Activated gamma-delta T cell treated with Interleukin-2 at 50 U/mL for 16 hours (primary cell): ENCODE measurements around the gene MKNK2.
A peak's percentile ranks its signal among the peaks of the same experiment; 100 is the strongest.
"Not testable (repeated sequence)": the region's sequence is repeated elsewhere in the genome, so short reads cannot be mapped to it uniquely, and the experiment has no call there.

Experiments used
- DNase-seq: peaks from one replicate; pipeline ENCODE4 v3.0.0-alpha.2; 2020

The MKNK2 gene

GRCh38 chr19:2042485-2043250 lies 8.4 kb downstream of the MKNK2 start:
- no peak for DNase-seq

- peak; percentile 99 for DNase-seq
Observed at GRCh38 chr19:2041683-2042484, 9.2 kb downstream of the MKNK2 start.

GRCh38 chr19:2041433-2041682 lies 9.7 kb downstream of the MKNK2 start:
- DNase-seq, result no peak

DNA sequence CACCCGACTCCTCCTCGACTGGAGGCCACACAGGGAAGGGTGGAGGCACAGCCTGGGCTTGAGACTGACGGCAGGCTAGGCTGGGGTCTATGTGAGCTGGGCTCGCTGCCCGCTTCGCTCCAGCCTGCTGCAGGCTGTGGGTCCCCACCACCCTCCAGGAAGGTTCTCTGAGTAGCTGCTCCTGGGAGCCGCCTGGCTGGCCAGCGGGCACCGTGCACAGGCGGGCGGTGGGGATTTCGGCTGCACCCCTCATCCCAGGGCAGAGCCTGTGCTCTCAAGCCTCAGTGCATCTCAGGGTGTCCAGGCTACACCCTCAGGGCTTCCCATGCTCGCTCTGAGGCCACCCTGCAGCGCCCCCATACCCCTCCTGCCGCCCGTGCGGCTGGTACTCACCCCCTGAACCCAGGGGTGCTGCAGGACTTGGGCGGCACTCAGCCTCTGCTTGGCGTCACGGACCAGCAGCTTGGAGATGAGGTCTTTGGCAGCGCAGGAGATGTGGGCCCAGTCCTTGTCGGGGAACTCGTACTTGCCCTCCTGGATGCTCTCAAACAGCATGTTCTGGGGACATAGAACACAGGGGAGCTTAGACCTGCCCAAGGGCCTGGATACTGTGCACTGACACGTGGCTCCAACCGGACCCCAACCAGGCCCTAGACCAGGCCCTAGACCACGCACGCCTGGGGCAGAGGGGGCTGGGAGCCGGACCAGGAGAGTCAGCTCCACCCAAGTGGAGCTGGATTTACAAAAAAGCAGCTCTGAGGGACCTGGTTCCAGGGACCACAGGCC lies 10.2 kb downstream of the MKNK2 start:
- no peak for DNase-seq

- DNase-seq, result no peak
Observed at GRCh38 chr19:2039959-2040646, 10.9 kb downstream of the MKNK2 start.

GRCh38 chr19:2039089-2039958 lies 11.7 kb downstream of the MKNK2 start:
- no peak for DNase-seq

DNA sequence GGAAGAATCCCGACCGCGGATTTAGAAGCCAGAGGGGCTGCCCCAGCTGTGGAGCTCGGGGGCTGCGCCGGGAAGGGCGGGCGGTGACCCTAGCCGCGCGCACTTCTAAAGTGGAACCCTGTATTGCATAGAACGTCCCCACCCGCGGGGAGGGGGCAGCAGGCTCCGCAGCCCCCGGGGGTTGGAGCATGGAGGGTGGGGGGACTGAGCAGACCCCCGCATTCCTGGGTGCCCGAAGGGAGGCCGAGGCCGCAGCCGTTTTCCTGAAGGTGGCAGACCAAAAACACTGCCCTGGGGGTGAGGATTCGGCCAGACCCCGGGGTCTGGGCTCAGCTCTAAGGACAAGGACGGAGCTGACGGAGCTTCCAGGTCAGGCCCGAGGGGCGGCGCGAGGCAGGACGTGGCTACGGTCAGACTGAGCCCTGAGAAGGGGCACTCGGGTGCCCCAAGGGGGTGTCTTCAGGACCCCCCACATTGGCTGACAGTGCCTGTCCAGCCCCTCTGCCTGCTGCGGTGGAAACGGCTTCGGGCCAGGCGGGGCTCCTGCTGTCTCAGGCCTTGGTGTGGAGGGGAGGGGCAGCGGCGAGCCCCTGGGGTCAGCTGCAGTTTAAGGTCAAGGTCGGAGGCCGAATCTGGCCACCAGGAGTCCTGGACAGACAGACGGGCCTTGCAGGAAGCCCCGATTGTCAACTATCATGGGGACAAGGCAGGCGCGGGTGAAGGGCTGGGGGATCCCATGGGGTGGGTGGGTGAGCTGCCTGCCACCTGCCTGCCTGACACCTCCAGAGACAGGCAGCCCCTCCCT lies 12.6 kb downstream of the MKNK2 start:
- no peak for DNase-seq

GRCh38 chr19:2037651-2038255 lies 13.3 kb downstream of the MKNK2 start:
- no peak for DNase-seq

DNA sequence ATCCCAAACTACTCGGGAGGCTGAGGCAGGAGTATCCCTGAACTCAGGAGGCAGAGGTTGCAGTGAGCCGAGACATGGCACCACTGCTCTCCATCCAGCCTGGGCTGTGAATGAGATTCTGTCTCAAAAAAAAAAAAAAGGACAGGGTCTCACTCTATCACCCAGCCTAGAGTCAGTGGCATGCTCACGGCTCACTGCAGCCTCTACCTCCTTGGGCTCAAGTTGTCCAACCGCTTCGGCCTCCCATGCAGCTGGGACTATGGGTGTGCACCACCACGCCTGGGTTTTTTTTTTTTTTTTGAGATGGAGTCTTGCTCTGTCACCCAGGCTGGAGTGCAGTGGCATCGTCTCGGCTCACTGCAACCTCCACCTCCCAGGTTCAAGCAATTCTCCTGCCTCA lies 14.6 kb downstream of the MKNK2 start:
- DNase-seq, result no peak

DNA sequence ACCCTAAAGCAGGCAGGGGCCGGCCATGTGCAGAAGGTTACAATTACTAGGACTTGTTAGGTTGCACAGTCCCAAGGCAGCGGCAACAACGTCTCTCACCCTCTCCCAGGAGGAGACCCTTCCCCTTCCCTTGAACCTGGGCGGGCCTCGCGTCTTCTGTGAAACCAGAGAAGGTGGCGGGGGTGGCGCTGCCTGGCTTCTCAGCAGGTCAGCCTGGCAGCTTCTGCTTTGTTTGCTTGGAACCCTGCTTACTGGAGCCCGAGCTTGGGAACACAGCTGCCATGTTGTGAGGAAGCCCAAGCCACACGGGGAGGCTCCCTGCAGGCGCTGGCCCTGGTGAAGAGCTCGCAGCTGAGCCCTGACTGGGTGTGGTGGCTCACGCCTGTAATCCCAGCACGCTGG lies 15.5 kb downstream of the MKNK2 start:
- no peak for DNase-seq

GRCh38 chr19:2034729-2035589 lies 16.1 kb downstream of the MKNK2 start:
- DNase-seq, result peak; percentile 44

DNA sequence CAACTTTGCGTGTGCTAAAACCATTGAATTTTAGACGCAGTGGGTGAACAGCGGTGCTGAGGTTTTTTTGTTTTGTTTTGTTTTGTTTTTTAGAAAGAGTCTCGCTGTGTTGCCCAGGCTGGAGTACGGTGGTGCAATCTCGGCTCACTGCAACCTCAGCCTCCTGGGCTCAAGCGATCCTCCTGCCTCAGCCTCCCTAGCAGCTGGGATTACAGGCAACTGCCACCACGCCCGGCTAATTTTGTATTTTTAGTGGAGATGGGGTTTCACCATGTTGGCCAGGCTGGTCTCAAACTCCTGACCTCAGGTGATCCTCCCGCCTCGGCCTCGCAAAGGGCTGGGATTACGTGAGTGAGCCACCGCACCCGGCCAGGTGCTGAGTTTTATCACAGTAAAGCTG lies 16.8 kb downstream of the MKNK2 start:
- not testable (repeated sequence) for DNase-seq

- no peak for DNase-seq
Observed at GRCh38 chr19:2033825-2034159, 17.3 kb downstream of the MKNK2 start.

DNA sequence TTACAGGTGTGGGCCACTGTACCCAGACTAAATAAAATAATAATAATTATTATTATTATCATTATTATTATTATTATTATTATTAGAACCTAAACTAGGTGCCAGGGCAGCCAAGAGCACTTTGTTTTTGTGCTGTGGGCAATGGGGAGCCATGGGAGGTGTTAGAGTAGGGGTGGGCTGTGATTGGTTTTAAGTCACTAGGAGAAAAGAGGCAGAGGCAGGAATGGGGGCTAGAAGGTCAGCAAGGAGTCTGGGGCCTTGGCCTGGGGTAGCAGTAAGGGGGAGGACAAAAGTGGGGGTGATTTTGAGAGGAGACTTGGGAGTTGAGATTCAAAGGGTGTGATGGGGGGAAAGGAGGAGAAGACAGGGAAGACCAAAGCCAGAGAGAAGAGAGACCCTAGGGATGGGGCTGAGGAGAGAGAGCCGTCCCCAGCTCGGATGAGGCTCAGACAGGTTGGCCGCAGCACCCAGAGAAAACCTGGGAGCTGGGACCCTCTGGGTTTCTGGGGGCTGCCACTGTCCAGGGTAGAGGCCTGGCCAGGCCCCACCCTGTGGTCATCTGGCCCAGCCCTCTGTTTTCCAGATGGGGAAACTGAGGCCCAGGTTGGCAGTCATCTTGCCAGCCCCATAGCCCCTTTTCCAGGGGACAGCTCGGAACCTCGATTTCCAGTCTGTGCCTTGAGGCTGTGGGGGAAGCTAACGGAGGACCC lies 17.8 kb downstream of the MKNK2 start:
- DNase-seq, result no peak

GRCh38 chr19:2032296-2032941 lies 18.6 kb downstream of the MKNK2 start:
- peak; percentile 40 for DNase-seq

DNA sequence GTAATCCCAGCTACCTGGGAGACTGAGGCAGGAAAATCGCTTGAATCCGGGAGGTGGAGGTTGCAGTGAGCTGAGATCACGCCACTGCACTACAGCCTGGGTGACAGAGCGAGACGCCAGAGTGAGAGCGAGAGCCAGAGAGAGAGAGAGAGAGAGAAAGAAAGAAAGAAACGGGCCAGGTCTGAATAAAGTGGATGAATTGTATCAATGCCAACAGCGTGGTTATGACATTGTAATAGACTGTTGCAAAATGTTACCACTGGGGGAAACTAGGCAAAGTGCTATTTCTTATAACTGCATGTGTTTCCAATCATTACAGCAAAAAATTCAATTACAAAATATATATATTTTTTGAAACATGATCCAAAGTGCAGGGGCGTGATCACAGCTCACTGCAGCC lies 23.7 kb downstream of the MKNK2 start:
- no peak for DNase-seq

DNA sequence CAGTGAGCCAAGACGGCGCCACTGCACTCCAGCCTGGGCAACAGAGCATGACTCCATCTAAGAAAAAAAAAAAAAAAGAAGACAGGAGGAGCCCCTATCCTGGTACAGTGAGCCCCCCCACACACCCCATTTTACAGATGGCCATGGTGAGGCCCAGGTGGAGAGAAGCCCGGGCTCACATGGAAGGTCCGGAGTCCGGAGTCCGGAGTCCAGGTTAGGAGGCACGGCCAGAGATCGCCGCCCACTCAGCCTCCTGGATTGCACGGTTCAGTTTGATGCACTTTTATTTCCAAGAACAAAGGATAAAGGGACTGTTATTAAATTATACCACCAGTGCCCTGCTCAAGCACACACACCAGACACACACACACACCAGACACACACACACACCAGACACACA lies 24.3 kb downstream of the MKNK2 start:
- no peak for DNase-seq

- DNase-seq, result no peak
Observed at GRCh38 chr19:2022289-2022688, 28.8 kb downstream of the MKNK2 start.
